Duodenal mucosa (tissue), 2 donors: ENCODE measurements around the gene STKLD1.
"Not testable (repeated sequence)": the region's sequence is repeated elsewhere in the genome, so short reads cannot be mapped to it uniquely, and the experiment has no call there.

ENCODE experiments used
- H3K27ac ChIP-seq: one replicate; pipeline ENCODE4 v1.7.0; 2013; ENCODE audit warnings: low read depth, low read length
- H3K27me3 ChIP-seq, 2 donors: one replicate each; pipeline ENCODE4 v1.7.0; 2013; ENCODE audit warnings: low read length in 2 of 2, control low read depth in 1 of 2; ENCODE audit not compliant: insufficient read depth in 2 of 2, control insufficient read depth in 1 of 2
- H3K36me3 ChIP-seq, 2 donors: one replicate each; pipeline ENCODE4 v1.7.0; 2013; ENCODE audit warnings: low read length in 2 of 2, control low read depth in 1 of 2; ENCODE audit not compliant: insufficient read depth in 2 of 2, control insufficient read depth in 1 of 2
- H3K4me1 ChIP-seq, 2 donors: one replicate each; pipeline ENCODE4 v1.7.0; 2013; ENCODE audit warnings: low read length in 2 of 2, control low read depth in 1 of 2; ENCODE audit not compliant: insufficient read depth in 2 of 2, control insufficient read depth in 1 of 2
- H3K4me3 ChIP-seq, 2 donors: one replicate each; pipeline ENCODE4 v1.7.0; 2013; ENCODE audit warnings: low read length in 2 of 2, low read depth in 1 of 2
- H3K9ac ChIP-seq, 2 donors: one replicate each; pipeline ENCODE4 v1.7.0; 2013; ENCODE audit warnings: low read length in 2 of 2, low read depth in 1 of 2
- H3K9me3 ChIP-seq, 2 donors: one replicate each; pipeline ENCODE4 v1.7.0; 2013; ENCODE audit warnings: low read length in 2 of 2, control low read depth in 1 of 2; ENCODE audit not compliant: control insufficient read depth in 1 of 2

Gene STKLD1

DNA sequence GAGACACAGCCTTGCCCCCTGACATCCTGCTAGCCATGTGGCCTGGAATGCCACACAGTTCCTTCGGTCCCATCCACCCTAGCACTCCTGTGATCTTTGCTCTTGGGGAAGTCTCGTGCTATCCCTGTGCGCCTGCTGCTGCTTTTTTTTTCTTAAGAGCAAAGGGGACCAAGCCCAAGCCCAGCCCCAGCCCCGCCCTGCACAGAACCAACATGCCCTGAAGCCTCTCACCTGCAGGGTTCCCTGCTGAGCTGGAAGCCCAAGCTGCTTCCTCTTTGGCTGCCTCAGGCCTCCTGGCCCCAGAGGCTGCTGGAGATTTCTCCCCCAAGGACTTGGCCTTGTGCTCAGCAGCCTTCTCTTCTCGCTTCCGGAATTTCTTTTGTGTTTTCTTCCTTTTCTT lies 42.0 kb upstream of the STKLD1 start:
- Histone ChIP-seq H3K27me3 (no peaks in the 10 kb centered on the region), H3K9ac (peak overlapping the region; percentile 19 to 79), H3K4me3 (peak overlapping the region; percentile 85 to 97), H3K4me1 (peaks cover 27 to 30% of the 10 kb centered on the region in 2 donors), H3K9me3 (no peaks in the 10 kb centered on the region), H3K36me3 (peaks cover 31 to 46% of the 10 kb centered on the region in 2 donors), H3K27ac (peak overlapping the region; percentile 5)

- peak overlapping the region; percentile 79 to 81 for H3K9ac ChIP-seq
- H3K36me3 ChIP-seq: peaks cover 38 to 51% of the 10 kb centered on the region in 2 donors
- H3K9me3 ChIP-seq, H3K27me3 ChIP-seq: not testable (repeated sequence)
- peak overlapping the region; percentile 85 to 97 for H3K4me3 ChIP-seq
- H3K27ac ChIP-seq: peak overlapping the region; percentile 5
- H3K4me1 ChIP-seq: peaks cover 27 to 34% of the 10 kb centered on the region in 2 donors
Measured at GRCh38 chr9:133334888-133335287, 41.3 kb upstream of the STKLD1 start.

- Histone ChIP-seq H3K27ac (peak within 1 kb of the TSS; percentile 50), H3K27me3 (no peaks in the 10 kb centered on the region), H3K36me3 (peaks cover 35 to 55% of the 10 kb centered on the region in 2 donors), H3K9me3 (no peaks in the 10 kb centered on the region), H3K4me1 (peaks cover 27 to 43% of the 10 kb centered on the region in 2 donors), H3K4me3 (peak within 1 kb of the TSS; percentile 85 to 97), H3K9ac (peak within 1 kb of the TSS; percentile 79 to 81)
Measured at GRCh38 chr9:133335924-133336811, 40.0 kb upstream of the STKLD1 start, which contains the start of gene SURF6. SURF6 (minus strand) TSS chr9:133336188; CDS start chr9:133336132, 56 bp downstream.

- no peaks in the 10 kb centered on the region for H3K9me3 ChIP-seq
- peaks cover 11 to 33% of the 10 kb centered on the region in 2 donors for H3K4me1 ChIP-seq
- H3K27me3 ChIP-seq: no peaks in the 10 kb centered on the region
- no peak overlapping the region for H3K4me3 ChIP-seq
- H3K36me3 ChIP-seq: peaks cover 24 to 59% of the 10 kb centered on the region in 2 donors
- H3K27ac ChIP-seq: no peak overlapping the region
- H3K9ac ChIP-seq: no peak overlapping the region
Measured at GRCh38 chr9:133339641-133340040, 36.5 kb upstream of the STKLD1 start.

DNA sequence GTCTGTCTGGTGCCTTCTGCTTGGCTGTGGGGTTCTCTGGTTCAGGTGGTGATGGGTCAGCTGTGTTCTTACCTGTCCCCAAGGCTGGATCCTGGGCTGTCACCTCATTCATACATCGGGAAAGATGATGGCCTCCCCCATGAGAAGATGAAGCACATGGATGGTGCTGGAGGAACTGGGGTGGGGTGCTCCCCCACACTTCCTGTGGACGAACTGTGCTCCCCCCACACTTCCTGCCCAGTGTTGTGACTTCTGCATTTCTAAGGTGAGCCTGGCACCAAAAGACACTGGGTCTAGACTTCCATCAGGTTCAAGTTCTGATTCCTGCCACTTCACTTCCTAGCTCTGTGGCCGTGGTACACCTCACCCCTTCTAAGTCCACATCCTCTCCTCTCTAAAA lies 35.9 kb upstream of the STKLD1 start:
- H3K4me3 ChIP-seq: peak overlapping the region in 1 of 2 donors; percentile 10
- H3K36me3 ChIP-seq: peaks cover 27 to 63% of the 10 kb centered on the region in 2 donors
- H3K27me3 ChIP-seq: no peaks in the 10 kb centered on the region
- H3K4me1 ChIP-seq: peaks cover 5 to 27% of the 10 kb centered on the region in 2 donors
- H3K9ac ChIP-seq: no peak overlapping the region
- H3K9me3 ChIP-seq: no peaks in the 10 kb centered on the region
- H3K27ac ChIP-seq: no peak overlapping the region

DNA sequence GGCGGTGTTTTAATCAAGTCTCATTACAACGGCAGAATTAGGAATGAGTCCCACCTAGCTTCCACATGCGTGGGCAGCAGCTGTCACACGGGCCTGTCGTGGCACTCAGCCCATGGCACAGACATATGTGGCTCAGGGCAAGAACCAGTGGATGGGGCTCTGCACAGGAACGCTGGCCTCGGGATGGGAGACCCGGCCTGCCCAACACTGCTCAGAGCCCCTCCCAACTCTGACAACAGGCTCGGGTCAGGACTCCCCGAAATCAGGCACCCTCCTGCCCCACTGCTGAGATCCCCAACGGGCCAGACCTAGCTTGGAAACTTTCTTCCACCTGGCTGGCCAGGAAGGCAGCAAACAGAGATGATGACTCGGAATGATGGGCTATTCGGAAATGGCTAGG lies 35.2 kb upstream of the STKLD1 start:
- H3K27me3 ChIP-seq: no peaks in the 10 kb centered on the region
- H3K4me1 ChIP-seq: peaks cover 7 to 27% of the 10 kb centered on the region in 2 donors
- no peak overlapping the region for H3K4me3 ChIP-seq
- H3K9ac ChIP-seq: no peak overlapping the region
- H3K27ac ChIP-seq: no peak overlapping the region
- no peaks in the 10 kb centered on the region for H3K9me3 ChIP-seq
- peaks cover 27 to 70% of the 10 kb centered on the region in 2 donors for H3K36me3 ChIP-seq

DNA sequence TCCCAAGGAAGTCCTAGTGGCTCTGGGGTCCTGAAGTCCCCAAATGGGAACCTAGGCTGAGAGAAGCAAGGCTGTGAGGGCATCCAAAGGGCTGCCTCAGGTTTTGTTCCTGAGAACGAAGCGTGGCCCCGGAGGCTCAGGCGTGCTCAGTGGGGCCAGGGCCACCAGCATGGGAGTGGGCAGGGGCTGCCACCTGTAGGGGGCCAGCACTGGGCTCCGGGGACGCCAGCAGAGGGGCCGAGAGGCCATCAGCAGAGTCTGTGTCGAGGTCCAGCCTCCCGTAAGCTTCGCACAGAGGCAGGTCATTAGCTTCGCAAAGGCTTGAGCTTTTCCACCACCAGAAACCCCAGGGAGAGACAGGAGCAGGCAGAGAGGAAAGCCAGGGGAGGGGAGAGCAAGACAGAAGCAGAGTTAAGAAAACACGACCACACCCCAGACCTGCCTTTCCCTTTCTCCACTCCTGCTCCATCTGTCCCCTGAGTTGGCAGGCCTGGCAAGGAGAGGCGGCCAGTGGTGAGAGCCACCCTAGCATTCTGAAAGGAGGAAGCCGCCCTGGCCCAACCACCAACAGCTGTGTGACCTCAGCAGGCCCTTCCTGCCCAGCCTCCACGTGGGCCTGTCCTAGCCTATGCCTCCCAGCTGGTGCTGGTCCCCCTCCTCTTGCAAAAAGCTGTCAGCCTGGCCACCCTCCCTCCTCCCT lies 34.6 kb upstream of the STKLD1 start:
- no peaks in the 10 kb centered on the region for H3K27me3 ChIP-seq
- peaks cover 27 to 72% of the 10 kb centered on the region in 2 donors for H3K36me3 ChIP-seq
- no peak overlapping the region for H3K4me3 ChIP-seq
- no peak overlapping the region for H3K9ac ChIP-seq
- H3K27ac ChIP-seq: no peak overlapping the region
- H3K4me1 ChIP-seq: peaks cover 10 to 29% of the 10 kb centered on the region in 2 donors
- no peaks in the 10 kb centered on the region for H3K9me3 ChIP-seq

GRCh38 chr9:133342069-133342406 lies 34.1 kb upstream of the STKLD1 start:
- Histone ChIP-seq H3K4me3 (no peak overlapping the region), H3K9ac (no peak overlapping the region), H3K36me3 (peaks cover 27 to 72% of the 10 kb centered on the region in 2 donors), H3K27ac (no peak overlapping the region), H3K27me3 (no peaks in the 10 kb centered on the region), H3K9me3 (no peaks in the 10 kb centered on the region), H3K4me1 (peaks cover 13 to 32% of the 10 kb centered on the region in 2 donors)

- Histone ChIP-seq H3K4me1 (peaks cover 13 to 33% of the 10 kb centered on the region in 2 donors), H3K27me3 (no peaks in the 10 kb centered on the region), H3K9me3 (no peaks in the 10 kb centered on the region), H3K27ac (no peak overlapping the region), H3K36me3 (peaks cover 27 to 72% of the 10 kb centered on the region in 2 donors), H3K9ac (no peak overlapping the region), H3K4me3 (no peak overlapping the region)
Measured at GRCh38 chr9:133342570-133342969, 33.6 kb upstream of the STKLD1 start.

GRCh38 chr9:133344071-133344470 lies 32.1 kb upstream of the STKLD1 start:
- no peak overlapping the region for H3K9ac ChIP-seq
- no peak overlapping the region for H3K27ac ChIP-seq
- H3K9me3 ChIP-seq: no peaks in the 10 kb centered on the region
- H3K4me1 ChIP-seq: peaks cover 14 to 38% of the 10 kb centered on the region in 2 donors
- H3K4me3 ChIP-seq: no peak overlapping the region
- no peaks in the 10 kb centered on the region for H3K27me3 ChIP-seq
- peaks cover 27 to 70% of the 10 kb centered on the region in 2 donors for H3K36me3 ChIP-seq
